Fibroblast of skin of left biceps (primary cell): ENCODE data around the gene PDE2A.

Experiments
- DNase-seq, 2 experiments: peaks; one replicate each; pipeline ENCODE4 v3.0.0-alpha.2; 2013; ENCODE audit warnings: low read depth in 2 of 2

The PDE2A gene

GRCh38 chr11:72637198-72637597 is 37.0 kb downstream of the PDE2A start:
- DNase-seq: no peak

GRCh38 chr11:72636376-72636775 is 37.8 kb downstream of the PDE2A start:
- no peak for DNase-seq

GRCh38 chr11:72635933-72636332 is 38.3 kb downstream of the PDE2A start:
- DNase-seq: no peak

GRCh38 chr11:72635309-72635915 is 38.8 kb downstream of the PDE2A start:
- no peak for DNase-seq

GRCh38 chr11:72634472-72635095 is 39.6 kb downstream of the PDE2A start:
- DNase-seq: no peak

- no peak for DNase-seq
Measured at GRCh38 chr11:72634016-72634415, 40.2 kb downstream of the PDE2A start.

- no peak for DNase-seq
Measured at GRCh38 chr11:72633068-72633467, 41.2 kb downstream of the PDE2A start.

- no peak for DNase-seq
Measured at GRCh38 chr11:72631806-72632731, 42.2 kb downstream of the PDE2A start.

GRCh38 chr11:72630104-72630852 is 43.9 kb downstream of the PDE2A start:
- no peak for DNase-seq

- no peak for DNase-seq
Measured at GRCh38 chr11:72629266-72629665, 45.0 kb downstream of the PDE2A start.

- DNase-seq: no peak
Measured at GRCh38 chr11:72627594-72628281, 46.5 kb downstream of the PDE2A start.

- DNase-seq: no peak
Measured at GRCh38 chr11:72626414-72626936, 47.7 kb downstream of the PDE2A start.

GRCh38 chr11:72625691-72626413 is 48.4 kb downstream of the PDE2A start:
- DNase-seq: no peak

GRCh38 chr11:72624496-72625201 is 49.6 kb downstream of the PDE2A start:
- DNase-seq: no peak

GRCh38 chr11:72623052-72623451 is 51.2 kb downstream of the PDE2A start:
- no peak for DNase-seq

GRCh38 chr11:72621008-72621610 is 53.1 kb downstream of the PDE2A start:
- DNase-seq: no peak

- DNase-seq: no peak
Measured at GRCh38 chr11:72618803-72619202, 55.4 kb downstream of the PDE2A start.

- peak in 1 of 2 experiments; percentile 3 for DNase-seq
Measured at GRCh38 chr11:72617080-72617762, 57.0 kb downstream of the PDE2A start.

- no peak for DNase-seq
Measured at GRCh38 chr11:72616655-72617054, 57.6 kb downstream of the PDE2A start.
